ENCODE measurements around the gene MSH3. TPM values are rescaled to one million over a fixed set of nuclear protein-coding genes. Genes with fewer than 3 reads are reported as not detected.

Gene MSH3
- total and polyA plus RNA-seq, 2 donors from 2014 or later = 7.0 to 22.1 TPM

DNA sequence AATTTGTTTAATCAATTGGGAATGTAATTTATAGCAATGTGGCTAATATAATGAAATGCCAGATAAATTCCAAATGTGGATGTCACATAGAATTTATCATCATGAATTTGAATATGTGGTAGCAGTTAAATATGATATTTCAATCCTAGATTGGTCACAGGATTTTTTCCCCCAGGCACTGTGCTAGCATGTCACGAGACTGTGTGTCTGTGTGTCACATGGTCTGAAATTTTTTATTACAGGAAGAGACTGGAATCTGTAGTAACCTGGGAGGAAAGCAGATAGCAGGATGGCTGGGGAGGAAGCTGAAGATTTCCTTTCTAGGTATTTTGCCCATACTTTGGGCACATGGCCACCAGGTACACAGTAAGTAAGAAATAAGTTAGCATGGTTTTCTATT is 35.4 kb upstream of the MSH3 start:
- H3K9ac ChIP-seq (ENCODE audit: low read length in 3 of 3) = no peak overlapping the region
- no peaks in the 10 kb centered on the region for H3K9me3 ChIP-seq (ENCODE audit: control insufficient read depth in 2 of 3, insufficient read depth in 1 of 3, low read length in 3 of 3)
- DNase-seq (no peak), FAIRE-seq (no peak)
- no peak overlapping the region for H3K27ac ChIP-seq (ENCODE audit: low read depth in 2 of 2, low read length in 2 of 2)
- TF ChIP-seq, protein P1, sequence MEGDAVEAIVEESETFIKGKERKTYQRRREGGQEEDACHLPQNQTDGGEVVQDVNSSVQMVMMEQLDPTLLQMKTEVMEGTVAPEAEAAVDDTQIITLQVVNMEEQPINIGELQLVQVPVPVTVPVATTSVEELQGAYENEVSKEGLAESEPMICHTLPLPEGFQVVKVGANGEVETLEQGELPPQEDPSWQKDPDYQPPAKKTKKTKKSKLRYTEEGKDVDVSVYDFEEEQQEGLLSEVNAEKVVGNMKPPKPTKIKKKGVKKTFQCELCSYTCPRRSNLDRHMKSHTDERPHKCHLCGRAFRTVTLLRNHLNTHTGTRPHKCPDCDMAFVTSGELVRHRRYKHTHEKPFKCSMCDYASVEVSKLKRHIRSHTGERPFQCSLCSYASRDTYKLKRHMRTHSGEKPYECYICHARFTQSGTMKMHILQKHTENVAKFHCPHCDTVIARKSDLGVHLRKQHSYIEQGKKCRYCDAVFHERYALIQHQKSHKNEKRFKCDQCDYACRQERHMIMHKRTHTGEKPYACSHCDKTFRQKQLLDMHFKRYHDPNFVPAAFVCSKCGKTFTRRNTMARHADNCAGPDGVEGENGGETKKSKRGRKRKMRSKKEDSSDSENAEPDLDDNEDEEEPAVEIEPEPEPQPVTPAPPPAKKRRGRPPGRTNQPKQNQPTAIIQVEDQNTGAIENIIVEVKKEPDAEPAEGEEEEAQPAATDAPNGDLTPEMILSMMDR (IDR thresholded peaks at IDR 0.05; ENCODE audit: borderline replicate concordance, extremely low read depth, insufficient read depth) = no peak
- H3K36me3 ChIP-seq (ENCODE audit: control insufficient read depth in 2 of 3, insufficient read depth in 3 of 3, low read length in 3 of 3) = no peaks in the 10 kb centered on the region
- H3K4me3 ChIP-seq (ENCODE audit: low read length in 3 of 3) = no peak overlapping the region
- H3K4me1 ChIP-seq (ENCODE audit: control insufficient read depth in 2 of 3, insufficient read depth in 2 of 3, low read depth in 1 of 3, low read length in 3 of 3) = no peaks in the 10 kb centered on the region
- intact Hi-C loops (cut with DNase I) = no loop called here
- H3K27me3 ChIP-seq (ENCODE audit: control insufficient read depth, insufficient read depth, low read length) = no peaks in the 10 kb centered on the region

DNA sequence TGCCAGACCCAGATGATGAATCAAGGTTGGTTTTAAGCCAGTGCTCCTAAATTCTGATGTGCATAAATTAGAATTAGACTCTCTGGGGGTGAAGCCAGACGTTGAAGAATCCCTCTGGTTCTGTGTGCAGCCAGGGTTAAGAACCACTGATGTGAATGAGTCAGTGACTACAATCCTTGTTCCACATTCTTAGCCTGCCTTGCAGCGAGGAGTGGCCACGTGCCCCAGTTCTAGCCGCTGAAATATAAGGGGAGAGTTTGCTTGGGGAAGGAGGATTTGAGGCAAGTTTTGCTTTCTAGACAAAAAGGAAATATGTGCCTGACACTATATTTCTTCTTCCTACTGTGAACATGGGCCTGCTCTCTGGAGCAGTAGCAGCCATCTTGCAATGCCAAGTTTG is 34.2 kb upstream of the MSH3 start:
- no peak for FAIRE-seq
- TF ChIP-seq, protein P1 (IDR thresholded peaks at IDR 0.05; ENCODE audit: borderline replicate concordance, extremely low read depth, insufficient read depth) = no peak

DNA sequence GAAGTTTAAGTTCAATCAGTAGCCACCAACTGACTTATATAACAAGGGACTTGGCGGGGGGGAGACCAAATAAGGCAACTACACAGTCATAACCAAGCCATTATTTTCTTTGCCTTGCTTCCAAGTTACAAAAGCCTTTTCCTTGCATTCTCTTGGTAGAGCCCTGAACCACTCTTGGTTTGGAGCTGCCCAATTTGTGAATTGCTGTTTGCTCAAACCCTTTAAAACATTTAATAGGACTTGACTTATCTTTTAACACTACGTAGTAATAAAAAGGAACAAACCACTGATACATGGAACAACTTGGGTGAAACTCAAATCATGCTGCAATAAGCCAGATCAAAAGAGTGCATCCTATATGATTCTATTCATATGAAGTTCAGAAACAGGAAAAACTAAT is 31.7 kb upstream of the MSH3 start:
- FAIRE-seq (no peak), DNase-seq (no peak)
- TF ChIP-seq, protein P1 (IDR thresholded peaks at IDR 0.05; ENCODE audit: borderline replicate concordance, extremely low read depth, insufficient read depth) = no peak
- Histone ChIP-seq H3K9me3 (ENCODE audit: control insufficient read depth in 2 of 3, insufficient read depth in 1 of 3, low read length in 3 of 3) (no peaks in the 10 kb centered on the region), H3K27ac (ENCODE audit: low read depth in 2 of 2, low read length in 2 of 2) (no peak overlapping the region), H3K36me3 (ENCODE audit: control insufficient read depth in 2 of 3, insufficient read depth in 3 of 3, low read length in 3 of 3) (no peaks in the 10 kb centered on the region), H3K27me3 (ENCODE audit: control insufficient read depth, insufficient read depth, low read length) (no peaks in the 10 kb centered on the region), H3K4me3 (ENCODE audit: low read length in 3 of 3) (no peak overlapping the region), H3K9ac (ENCODE audit: low read length in 3 of 3) (no peak overlapping the region), H3K4me1 (ENCODE audit: control insufficient read depth in 2 of 3, insufficient read depth in 2 of 3, low read depth in 1 of 3, low read length in 3 of 3) (no peaks in the 10 kb centered on the region)
- intact Hi-C loops (cut with DNase I) = no loop called here

More for the DNA sequence above, 34.2 kb upstream of the MSH3 start:
- no peaks in the 10 kb centered on the region for H3K36me3 ChIP-seq (ENCODE audit: control insufficient read depth in 2 of 3, insufficient read depth in 3 of 3, low read length in 3 of 3)
- H3K27me3 ChIP-seq (ENCODE audit: control insufficient read depth, insufficient read depth, low read length) = no peaks in the 10 kb centered on the region
- no peak overlapping the region for H3K27ac ChIP-seq (ENCODE audit: low read depth in 2 of 2, low read length in 2 of 2)
- intact Hi-C loops (cut with DNase I) = no loop called here
- H3K4me3 ChIP-seq (ENCODE audit: low read length in 3 of 3) = no peak overlapping the region
- DNase-seq = no peak
- H3K9ac ChIP-seq (ENCODE audit: low read length in 3 of 3) = no peak overlapping the region
- H3K4me1 ChIP-seq (ENCODE audit: control insufficient read depth in 2 of 3, insufficient read depth in 2 of 3, low read depth in 1 of 3, low read length in 3 of 3) = no peaks in the 10 kb centered on the region
- H3K9me3 ChIP-seq (ENCODE audit: control insufficient read depth in 2 of 3, insufficient read depth in 1 of 3, low read length in 3 of 3) = no peaks in the 10 kb centered on the region

DNA sequence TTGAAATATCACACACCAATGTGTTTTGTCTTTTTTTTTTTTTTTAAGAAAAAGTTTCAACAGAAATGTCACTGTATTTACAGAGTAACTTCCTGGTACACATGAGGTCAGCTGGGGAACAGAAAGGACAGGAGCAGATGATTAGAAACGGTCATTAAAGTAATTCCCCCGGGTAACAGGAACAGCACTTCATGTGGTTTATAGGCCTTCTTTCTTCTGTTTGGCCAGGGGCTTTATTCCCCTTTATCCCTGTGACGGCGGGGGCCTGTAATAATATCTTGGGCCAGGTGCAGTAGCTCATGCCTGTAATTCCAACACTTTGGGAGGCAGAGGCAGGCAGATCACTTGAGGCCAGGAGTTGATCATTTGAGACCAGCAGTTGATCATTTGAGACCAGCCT is 30.5 kb upstream of the MSH3 start:
- no peaks in the 10 kb centered on the region for H3K9me3 ChIP-seq (ENCODE audit: control insufficient read depth in 2 of 3, insufficient read depth in 1 of 3, low read length in 3 of 3)
- H3K4me3 ChIP-seq (ENCODE audit: low read length in 3 of 3) = no peak overlapping the region
- no peak overlapping the region for H3K9ac ChIP-seq (ENCODE audit: low read length in 3 of 3)
- H3K36me3 ChIP-seq (ENCODE audit: control insufficient read depth in 2 of 3, insufficient read depth in 3 of 3, low read length in 3 of 3) = no peaks in the 10 kb centered on the region
- no peaks in the 10 kb centered on the region for H3K27me3 ChIP-seq (ENCODE audit: control insufficient read depth, insufficient read depth, low read length)
- FAIRE-seq (no peak), DNase-seq (no peak)
- H3K27ac ChIP-seq (ENCODE audit: low read depth in 2 of 2, low read length in 2 of 2) = no peak overlapping the region
- TF ChIP-seq, protein P1 (IDR thresholded peaks at IDR 0.05; ENCODE audit: borderline replicate concordance, extremely low read depth, insufficient read depth) = no peak
- intact Hi-C loops (cut with DNase I) = no loop called here
- H3K4me1 ChIP-seq (ENCODE audit: control insufficient read depth in 2 of 3, insufficient read depth in 2 of 3, low read depth in 1 of 3, low read length in 3 of 3) = no peaks in the 10 kb centered on the region
